Occipital lobe (tissue), 2 donors: ENCODE measurements around the gene ZCCHC13. TPM values are rescaled to one million over a fixed set of nuclear protein-coding genes. Genes with fewer than 3 reads are reported as not detected.
"Not testable (repeated sequence)": the region's sequence is repeated elsewhere in the genome, so short reads cannot be mapped to it uniquely, and the experiment has no call there.

Experiments
- DNase-seq: peaks from one replicate; lab custom pipeline; 2025; lab: John Stamatoyannopoulos, UW
- total RNA-seq: library from RNA; depleted of rRNA; stranded (reverse); fragments of >200 nt; gene quantifications from one replicate; pipeline ENCODE4 v1.2.3, GENCODE V29; 2014

Gene ZCCHC13
- not detected for total RNA-seq

DNA sequence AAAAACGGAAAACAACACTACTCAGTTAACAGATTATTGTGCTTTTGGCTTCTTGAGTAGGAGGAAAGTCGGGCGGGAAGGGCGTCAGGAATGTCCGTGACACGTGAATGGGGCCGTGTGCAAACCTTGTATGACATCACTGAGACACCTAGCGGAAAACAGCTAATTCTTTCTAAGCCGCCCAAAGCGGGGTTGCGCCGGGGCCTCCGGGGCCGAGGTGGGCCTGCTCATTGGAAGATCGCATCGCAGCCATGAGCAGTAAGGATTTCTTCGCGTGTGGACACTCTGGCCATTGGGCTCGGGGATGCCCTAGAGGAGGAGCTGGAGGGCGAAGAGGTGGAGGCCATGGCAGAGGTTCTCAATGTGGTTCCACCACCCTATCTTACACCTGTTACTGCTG lies at the start of gene ZCCHC13:
Gene ZCCHC13 (plus strand): TSS at position 165 of the 400 bp plus-strand sequence. CDS start 87 bp downstream, at position 252.
- no peak for DNase-seq

DNA sequence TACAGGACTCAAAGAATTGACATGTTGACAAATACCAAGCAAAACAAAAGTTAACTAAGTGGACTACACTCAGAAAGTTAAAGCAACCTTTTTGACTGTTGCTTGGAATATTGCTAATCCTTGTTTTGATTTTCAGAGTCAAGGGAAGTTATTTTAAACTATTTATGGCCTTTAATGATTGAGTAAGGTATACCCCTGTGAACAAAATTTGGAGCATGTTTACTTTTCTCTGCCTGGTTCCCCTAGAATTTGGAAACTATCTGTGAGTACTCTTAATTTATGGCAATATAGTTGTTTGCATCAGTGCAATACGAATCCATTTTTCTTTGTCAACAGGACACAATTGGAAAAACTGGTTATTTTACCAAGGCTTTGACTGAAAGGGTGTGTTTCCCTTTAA lies 45.9 kb upstream of the ZCCHC13 start:
- DNase-seq = not testable (repeated sequence)

DNA sequence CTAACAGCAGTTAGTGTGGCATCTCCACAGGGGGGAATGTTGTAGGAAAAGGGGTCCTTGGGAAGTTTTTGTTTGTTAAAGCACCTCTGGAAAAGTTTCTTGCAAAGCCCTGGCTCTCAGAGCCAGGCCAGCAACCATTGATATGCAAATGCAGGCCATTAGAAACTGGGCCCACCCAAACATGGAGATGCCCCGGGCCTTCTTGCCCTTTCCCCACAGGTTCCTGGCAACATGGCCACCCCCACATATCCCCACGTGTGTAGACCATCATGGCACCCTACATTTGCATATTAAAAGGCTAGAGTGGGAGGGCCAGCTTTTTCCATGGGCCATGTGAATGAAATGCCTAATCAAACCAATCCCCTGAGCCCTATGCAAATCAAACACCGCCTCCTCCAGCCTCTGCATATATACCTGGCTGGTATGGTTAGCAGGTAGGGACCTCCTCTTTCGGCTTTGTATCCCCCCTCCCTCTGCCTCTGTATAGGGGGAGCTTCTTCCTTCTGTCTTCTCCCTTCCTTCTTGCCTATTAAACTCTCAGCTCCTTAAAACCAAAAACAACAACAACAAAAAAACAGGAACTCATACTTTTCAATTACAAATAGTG lies 44.0 kb upstream of the ZCCHC13 start:
- no peak for DNase-seq

DNA sequence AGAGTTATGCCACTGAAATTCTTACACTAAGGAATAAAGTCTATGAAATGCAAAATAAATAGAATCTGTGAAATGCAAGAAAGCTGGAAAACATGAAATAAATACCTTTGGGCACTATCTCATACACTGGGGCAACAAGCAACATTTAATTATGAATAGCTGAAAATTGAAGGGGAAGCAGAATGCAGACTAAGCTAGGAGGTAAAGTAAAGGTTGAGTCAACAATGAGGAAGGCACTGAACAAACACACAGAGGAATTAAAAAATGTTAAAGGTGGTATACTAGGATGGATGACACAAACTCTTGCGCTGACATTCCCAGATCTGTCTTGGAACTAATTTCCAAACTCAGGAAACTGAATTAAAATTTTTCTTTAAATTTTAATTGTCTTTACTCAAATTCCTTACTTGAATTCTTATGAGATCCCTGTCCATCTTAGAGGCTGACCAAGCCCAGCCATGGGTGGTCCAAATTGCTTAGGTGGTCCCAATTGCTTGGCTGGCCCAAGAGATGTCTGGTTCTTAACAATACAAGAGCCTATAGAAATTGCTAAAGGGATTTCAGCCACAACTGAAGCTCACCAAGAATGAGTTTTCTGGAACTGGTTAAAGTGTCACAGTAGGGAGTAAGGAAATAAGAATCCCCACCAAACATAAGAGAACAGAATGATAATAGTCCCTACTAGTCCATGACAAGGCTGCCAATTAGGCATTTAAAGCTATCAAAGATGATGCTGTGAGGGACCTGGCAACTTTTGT lies 41.3 kb upstream of the ZCCHC13 start:
- no peak for DNase-seq

DNA sequence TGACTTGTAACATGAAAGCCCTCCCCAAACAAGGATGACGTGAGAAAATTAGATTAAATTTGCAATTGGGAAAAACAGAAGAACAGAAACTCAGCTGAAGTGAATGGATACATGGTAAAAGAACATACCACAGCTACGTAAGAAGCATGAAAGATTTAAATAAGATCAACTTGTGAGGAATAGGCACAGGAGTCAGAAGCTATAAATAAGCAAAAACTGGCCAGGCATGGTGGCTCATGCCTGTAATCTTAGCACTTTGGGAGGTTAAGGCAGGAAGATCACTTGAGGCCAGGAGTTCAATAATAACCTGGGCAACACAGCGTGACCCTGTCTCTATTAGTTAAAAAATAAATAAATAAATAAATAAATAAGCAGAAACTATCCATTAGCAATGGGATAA lies 33.6 kb upstream of the ZCCHC13 start:
- DNase-seq = no peak

DNA sequence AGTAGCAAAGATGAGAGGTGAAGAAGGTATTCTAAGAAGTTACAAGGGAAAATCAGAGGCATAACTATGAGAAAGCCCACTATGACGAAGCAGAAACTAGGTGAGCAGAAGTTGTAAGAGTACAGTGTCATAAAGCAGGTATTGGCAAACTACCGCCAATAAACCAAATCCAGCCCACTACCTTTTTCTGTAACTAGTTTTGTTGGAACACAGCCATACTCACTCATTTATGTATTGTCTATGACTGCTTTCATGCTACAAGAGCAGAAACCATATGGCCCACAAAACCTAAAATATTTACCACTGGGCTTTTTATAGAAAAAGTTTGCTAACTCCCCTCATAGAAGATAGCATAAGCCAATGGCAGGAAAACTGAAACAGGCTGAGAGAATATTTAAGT lies 31.8 kb upstream of the ZCCHC13 start:
- no peak for DNase-seq

DNA sequence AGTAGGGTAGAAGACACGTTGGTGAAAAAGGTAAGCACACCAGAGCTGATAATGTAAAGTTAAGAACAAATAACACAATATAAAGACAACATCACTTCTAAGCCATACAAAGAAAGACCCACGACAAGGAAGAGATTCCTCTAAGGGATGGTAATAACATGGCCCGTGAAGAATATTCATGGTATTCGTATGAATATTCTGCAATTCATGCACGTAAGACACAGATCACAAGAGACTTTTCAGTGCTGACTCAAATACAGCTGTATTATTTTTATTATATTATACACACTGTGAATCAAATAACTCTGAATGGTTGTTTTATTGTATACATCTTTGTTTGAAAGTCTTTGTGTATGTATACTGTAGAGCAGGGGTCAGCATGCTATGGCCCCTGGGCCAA lies 29.5 kb upstream of the ZCCHC13 start:
- no peak for DNase-seq

DNA sequence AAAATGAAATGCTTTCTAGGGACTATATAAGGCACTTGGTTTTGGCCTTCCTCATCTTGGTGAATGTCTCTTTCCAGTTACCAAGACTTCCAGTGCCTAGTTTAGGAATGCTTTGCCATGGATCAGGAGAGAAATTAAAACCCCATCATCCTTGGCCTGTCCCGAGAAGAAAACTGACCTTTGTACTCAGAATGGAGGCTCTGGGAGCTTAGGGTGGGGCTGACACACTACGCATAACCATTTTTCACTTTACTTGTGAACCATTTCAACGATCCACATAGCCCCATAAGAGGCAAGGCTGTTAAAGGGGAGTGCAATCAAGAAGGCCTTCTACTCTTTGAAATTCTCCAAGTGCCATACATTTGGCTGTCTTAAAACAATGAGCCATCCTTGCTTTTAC lies 26.7 kb upstream of the ZCCHC13 start:
- no peak for DNase-seq

DNA sequence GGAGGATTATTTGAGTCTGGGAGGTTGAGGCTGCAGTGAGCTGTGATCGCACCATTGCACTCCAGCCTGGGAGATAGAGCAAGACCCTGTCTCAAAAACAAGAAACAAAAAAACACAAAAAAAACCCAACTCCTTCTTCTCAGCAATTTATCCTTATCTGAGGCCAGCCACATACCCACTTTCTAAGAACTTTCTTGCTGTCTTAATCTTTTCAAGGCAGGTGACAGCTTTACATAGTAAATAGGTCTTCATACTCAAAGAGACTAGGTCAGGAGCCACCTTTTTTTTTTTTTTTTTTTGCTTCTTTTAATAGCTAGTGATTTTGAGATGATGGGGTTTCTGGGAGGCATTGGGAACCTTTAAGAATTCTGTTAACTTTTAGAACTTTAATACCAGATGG lies 26.1 kb upstream of the ZCCHC13 start:
- no peak for DNase-seq

DNA sequence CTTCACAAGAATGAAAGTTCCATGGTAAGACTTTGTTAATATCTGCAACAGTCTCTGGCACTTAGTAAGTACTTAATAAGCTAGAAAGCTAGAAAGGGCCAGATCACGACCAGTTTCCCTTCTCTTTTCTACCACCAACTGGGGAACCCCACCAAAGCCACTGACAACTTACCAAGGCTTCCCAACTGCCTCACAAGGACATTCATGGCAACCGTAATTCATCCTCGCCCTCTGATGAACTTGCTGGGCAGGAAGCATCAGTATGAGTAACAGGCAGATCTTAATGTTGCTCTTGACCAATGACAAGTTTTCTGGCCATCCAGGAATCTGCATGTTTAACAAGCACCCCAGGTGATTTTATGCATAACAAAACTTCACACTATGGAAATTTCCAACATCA lies 23.2 kb upstream of the ZCCHC13 start:
- no peak for DNase-seq

DNA sequence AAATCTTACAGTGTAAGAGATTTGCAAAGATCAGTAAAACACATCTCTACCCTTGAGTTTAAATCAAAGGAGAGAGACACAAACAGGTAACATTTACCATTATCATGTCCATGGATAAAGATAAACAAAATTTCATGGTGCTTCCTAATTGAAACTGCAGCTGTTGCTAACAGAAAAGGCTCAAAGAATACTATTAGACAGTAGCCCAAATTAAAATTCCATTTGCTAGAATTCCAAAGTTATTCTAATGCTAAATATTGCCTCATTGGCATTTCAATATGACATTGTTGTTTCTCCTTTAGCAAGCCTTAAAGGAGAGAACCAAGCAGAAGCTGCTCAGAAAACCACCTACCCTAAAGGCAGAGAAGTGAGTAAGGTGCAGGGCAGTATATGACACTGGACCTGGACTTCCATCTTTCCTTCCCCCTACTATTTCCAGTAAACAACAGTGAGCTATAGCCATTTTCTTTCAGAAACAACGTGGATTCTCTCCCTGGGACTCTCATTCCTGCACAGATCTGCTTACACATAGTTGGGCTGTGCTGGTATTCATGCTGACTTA lies 19.5 kb upstream of the ZCCHC13 start:
- no peak for DNase-seq

DNA sequence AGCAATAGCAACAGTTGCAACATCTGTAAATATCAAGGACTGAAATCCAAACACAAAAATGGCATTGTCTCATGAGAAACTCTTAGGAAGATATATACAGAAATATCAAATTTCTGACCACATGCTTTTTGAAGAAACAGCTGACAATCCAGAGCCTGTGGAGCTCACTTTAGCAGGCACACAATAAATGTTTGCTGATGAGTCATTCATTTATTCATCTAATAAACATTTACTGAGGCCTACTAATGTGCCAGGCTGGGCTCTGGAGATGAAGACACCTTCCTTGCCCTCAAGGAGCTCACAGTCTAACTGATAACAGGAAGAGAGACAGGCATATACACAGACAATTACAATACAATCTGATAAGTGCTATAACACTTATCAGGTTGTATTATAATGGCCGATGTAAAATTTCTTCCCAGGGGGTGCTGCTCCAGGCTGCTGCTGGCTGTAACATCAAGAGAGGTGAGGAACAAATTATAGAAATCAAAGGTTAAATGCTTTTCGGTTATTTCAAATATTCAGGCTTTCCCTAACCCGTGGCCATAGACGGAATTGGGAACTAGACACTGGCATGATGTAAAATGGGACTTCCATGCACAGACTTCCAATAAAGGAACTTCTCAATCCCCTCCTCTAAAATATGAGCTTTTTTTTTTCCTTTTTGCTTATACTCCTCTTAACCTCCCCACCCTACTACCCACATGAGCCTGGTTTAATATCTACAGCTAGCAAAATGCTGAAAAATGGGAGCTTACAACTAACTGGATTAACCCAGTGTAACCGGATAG lies 16.8 kb upstream of the ZCCHC13 start:
- DNase-seq = no peak

DNA sequence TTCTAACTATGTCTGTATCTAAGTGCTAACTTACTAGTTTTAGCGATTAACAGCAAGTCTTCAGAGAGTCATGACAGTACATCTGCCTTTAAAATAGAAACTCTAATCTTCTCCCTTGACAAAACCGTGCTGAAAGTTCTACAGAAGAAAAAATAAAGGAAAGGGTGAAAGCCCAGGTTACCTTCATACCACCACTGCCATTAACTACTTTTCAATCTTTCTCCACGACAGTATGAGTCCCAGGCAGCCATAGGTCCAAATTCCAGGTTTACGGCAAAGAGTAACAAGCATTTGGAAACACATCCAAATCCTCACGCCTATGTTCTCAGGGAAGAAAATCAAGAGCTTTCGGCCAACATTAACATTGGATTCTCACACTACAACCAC lies 12.4 kb upstream of the ZCCHC13 start:
- no peak for DNase-seq

DNA sequence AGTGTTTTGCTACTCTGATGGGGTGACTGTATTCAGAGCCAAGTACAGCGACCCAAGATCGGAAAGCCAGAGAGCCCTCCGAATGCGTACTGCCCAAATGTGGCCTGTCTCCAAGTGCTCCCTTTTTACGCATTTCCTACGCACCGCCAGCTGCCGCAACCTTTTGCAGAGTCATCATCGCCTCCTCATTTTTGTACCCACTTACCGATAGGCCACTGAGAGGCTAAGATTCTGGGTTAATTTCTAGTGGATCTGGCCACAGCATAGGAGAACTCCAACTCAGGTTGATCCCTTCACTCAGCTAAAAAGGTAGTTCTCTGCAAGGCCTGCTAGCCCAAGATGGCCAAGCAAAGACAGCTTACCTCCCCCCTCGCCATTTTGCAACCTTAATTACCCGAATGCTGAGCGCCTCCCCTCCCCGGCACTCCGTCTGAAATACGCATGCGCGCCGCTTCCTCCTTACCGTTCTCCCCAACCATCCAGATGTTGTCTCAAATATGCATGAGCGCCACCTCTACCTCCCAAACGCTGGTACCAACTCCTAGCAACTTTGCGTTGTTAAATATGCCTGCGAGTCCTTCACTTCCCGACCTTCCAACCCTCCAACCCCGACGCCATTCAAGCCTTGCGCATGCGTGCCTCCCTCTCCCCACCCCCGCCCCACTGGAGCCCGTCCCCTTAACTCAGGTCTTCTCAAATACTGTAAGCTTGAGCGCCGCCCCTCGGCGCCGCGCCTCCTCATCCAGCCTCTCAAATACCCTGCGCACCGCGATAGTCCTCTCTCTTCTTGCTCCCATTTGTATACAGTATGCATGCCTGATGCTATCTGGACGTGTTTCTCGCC lies 11.8 kb upstream of the ZCCHC13 start:
- peak; percentile 78 for DNase-seq

DNA sequence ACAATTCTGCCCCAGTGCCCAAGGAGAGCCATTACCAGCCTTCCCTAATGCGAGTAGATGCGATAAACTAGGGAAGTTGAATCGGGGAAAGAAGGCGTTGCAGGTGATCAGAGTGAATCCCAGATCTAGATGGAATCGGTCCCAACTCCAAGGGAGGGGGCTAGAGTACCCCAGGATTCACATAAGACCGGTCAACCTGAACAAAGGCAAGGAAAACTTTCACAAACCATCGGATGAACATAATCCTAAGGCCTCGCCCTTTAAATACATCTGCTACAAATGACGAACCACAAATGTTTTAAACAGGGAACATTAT lies 11.2 kb upstream of the ZCCHC13 start:
- no peak for DNase-seq

DNA sequence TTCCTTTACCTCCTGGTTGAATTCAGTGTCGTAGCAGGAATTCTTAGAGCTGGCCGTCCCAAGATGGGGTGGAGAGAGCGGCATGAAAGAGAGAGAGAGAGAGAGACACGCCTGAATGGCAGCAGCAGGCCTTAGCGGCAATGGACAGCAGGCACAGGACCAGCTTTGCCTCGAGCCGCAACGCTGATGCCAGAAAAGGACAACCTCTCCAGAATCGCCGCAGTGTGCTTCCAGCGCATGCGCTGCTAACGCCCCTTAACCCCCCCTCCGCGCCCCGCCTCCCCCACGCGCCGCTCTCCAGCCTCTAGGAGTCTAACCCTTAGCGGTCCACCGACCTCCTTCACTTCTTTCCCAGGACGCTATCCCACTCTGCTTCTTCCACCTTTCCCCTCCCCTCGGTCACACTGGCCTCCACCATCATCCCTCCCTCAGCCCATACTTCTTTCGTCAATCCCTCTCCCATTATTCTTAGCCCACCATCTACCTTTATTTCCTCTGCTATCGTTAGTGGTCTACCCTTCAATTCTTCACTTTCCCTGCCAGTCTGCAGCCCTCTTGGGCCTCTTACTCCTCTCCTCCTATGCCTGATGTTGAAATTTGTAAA lies 10.5 kb upstream of the ZCCHC13 start:
- peak; percentile 64 for DNase-seq

DNA sequence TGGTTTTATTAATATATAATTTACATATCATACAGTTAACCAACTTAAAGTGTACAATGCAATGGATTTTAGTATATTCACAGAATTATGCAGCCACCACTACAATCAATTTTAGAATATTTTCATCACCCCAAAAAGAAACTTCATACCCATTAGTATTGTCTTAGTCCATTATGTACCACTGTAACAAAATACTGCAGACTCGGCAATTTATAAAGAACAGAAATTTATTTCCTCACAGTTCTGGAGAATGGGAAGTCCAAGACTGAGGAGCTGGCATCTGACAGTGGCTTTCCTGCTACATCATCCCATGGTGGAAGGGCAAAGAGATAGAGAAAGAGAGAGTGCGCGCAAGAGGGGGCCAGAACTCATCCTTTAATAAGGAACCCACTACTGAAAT lies 8.9 kb upstream of the ZCCHC13 start:
- DNase-seq = no peak

DNA sequence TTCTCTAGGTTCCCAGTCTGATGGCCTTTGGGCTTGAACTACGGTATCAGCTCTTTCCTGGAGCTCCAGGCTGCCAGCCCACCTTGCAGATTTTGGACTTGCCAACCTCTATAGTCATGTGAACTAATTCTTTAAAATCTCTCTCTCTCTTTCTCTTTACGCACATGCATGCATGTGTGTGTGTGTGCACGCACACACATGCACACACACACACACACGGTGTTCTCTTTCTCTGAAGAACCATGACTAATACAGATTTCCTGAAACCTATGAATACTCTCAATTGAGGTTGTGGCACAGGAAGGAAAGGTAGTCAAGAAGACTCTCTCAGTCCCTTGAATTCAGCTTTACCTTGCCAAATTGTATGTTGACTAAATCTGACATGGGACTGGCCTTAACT lies 6.2 kb upstream of the ZCCHC13 start:
- DNase-seq = no peak

DNA sequence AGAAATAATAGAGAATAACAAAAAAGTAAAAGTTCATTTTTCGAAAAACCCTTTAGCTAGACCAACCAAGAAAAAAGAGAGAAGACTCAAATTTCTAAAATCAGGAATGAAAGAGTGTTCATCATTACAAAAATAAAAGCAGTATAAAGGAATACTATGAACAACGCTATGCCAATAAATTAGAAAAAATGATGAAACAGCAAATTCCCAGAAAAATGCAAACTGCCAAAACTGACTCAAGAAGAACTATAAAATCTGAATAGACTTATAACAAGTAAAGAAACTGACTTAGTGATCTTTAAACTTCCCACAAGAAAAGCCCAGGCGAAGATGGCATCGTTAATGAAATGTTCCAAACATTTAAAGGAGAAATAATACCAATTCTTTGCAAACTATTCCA lies 3.1 kb upstream of the ZCCHC13 start:
- no peak for DNase-seq

DNA sequence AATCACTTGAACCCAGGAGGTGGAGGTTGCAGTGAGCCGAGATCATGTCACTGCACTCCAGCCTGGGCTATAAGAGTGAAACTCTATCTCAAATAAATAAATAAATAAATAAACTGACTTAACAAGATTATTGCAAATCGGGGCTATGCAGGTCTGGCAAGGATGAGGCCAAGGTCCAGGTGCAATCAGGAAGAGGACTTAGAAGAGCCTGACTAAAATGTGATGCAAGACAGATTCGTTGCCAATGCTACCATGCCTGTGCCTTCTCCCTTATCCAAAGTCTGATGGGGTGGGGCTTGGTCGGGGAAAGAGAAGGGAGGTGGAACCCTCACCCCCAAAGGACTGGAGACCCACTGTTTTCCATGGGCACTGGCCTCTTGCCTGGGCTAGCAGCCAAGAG lies 14.7 kb downstream of the ZCCHC13 start:
- no peak for DNase-seq

DNA sequence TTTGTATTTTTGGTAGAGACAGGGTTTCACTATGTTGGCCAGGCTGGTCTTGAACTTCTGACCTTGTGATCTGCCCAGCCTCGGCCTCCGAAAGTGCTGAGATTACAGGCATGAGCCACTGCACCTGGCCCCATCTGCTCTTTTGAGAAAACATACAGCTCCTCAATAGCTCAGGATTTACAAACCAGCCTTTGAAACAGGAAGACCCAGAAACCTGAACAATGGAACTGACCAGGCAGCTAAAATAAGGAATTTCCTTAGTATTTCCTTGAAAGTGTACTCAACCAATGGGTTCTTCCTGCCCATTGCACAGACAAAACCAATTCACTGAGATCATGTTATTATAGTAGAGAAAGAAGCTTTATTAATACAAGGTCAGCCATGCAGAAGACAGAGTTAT lies 15.3 kb downstream of the ZCCHC13 start:
- not testable (repeated sequence) for DNase-seq
